K562 (cell line): ENCODE measurements around the gene BLTP3B. TPM values are rescaled to one million over a fixed set of nuclear protein-coding genes. Genes with fewer than 3 reads are reported as not detected.

Source experiments
- ATAC-seq: fragments of 200-7000 bp; cut with Tn5 transposase; 3 replicates; pipeline ENCODE4 v1.9.1; 2020; ENCODE audit warnings: moderate library complexity
- BruUV-seq: library from RNA; stranded (reverse); fragments of 400-500 nt; replicated peaks from 2 replicates; lab custom pipeline; 2021; lab: Mats Ljungman, UMichigan
- CTCF ChIA-PET: fragments of 300-600 bp; formaldehyde crosslinking; extraction: SDS; loops from one replicate; lab custom pipeline; 2021; ENCODE audit warnings: low intra/inter-chr PET ratio; lab: Yijun Ruan, JAX
- POLR2A ChIA-PET: fragments of 300-600, 350-650 bp; sonication (Branson Sonifier 250); formaldehyde crosslinking; extraction: SDS; loops from one replicate; lab custom pipeline; 2021; ENCODE audit warnings: antibody characterized with exemption, inconsistent platforms; lab: Yijun Ruan, JAX
- DNase-seq, 4 experiments: peaks; one replicate each; pipeline versions ENCODE4 v3.0.0 to v3.0.0-alpha.2; 2011 to 2018; ENCODE audit warnings: low spot score in 3 of 4, mixed read lengths in 3 of 4; ENCODE audit errors: extremely low read depth in 1 of 4
- FAIRE-seq: peaks from 2 replicates; lab custom pipeline; 2011; peaks lifted over from hg19 to GRCh38; lab: Jason Lieb, UNC
- H2AFZ ChIP-seq: 2 replicates; pipeline ENCODE4 v1.6.0; 2011; ENCODE audit warnings: low read depth, low read length, control low read depth, inconsistent platforms
- H3K27ac ChIP-seq: fragments of 200-600 bp; 3 replicates; pipeline ENCODE4 v1.8.0; 2011; ENCODE audit warnings: low read depth, mild to moderate bottlenecking, control low read depth, inconsistent platforms, low read length, moderate library complexity, mixed read lengths; ENCODE audit errors: extremely low read depth
- H3K27me3 ChIP-seq, 2 experiments: fragments of 300-600 bp in 1 of 2; 2 replicates in 1 of 2; 3 replicates in 1 of 2; pipeline versions ENCODE4 v1.6.0 to v1.8.0; 2011; ENCODE audit warnings: inconsistent platforms in 2 of 2, low read length in 2 of 2, mild to moderate bottlenecking in 1 of 2, mixed read lengths in 1 of 2, moderate library complexity in 1 of 2; ENCODE audit not compliant: control insufficient read depth in 2 of 2, insufficient read depth in 2 of 2
- H3K36me3 ChIP-seq: fragments of 300-600 bp; 3 replicates; pipeline ENCODE4 v1.8.0; 2011; ENCODE audit warnings: mild to moderate bottlenecking, low read length, inconsistent platforms; ENCODE audit not compliant: control insufficient read depth, insufficient read depth
- H3K4me1 ChIP-seq, 2 experiments: fragments of 200-600 bp in 1 of 2; replicated peaks in 1 of 2; 2 replicates in 1 of 2; 3 replicates in 1 of 2; pipeline versions ENCODE4 v1.5.1 to v1.8.0; 2011; ENCODE audit warnings: inconsistent platforms in 2 of 2, low read length in 2 of 2, mild to moderate bottlenecking in 1 of 2, mixed read lengths in 1 of 2, moderate library complexity in 1 of 2; ENCODE audit not compliant: control insufficient read depth in 2 of 2, insufficient read depth in 2 of 2
- H3K4me2 ChIP-seq: 2 replicates; pipeline ENCODE4 v1.6.1; 2011; ENCODE audit warnings: low read length, control low read depth, inconsistent platforms, mixed read lengths; ENCODE audit not compliant: insufficient read depth
- H3K4me3 ChIP-seq: fragments of 200-600 bp; sonication (generic), shearing (Covaris generic); 2 replicates; pipeline ENCODE4 v1.5.1; 2016; ENCODE audit warnings: control low read depth, inconsistent platforms
- H3K79me2 ChIP-seq: fragments of 200-600 bp; 3 replicates; pipeline ENCODE4 v1.8.0; 2011; ENCODE audit warnings: low read length, inconsistent platforms; ENCODE audit not compliant: control insufficient read depth, insufficient read depth
- H3K9ac ChIP-seq, 2 experiments: 2 replicates each; pipeline versions ENCODE4 v1.6.0 to v1.6.1; 2011; ENCODE audit warnings: low read depth in 2 of 2, low read length in 2 of 2, control low read depth in 1 of 2, inconsistent platforms in 1 of 2, mild to moderate bottlenecking in 1 of 2, mixed read lengths in 1 of 2; ENCODE audit not compliant: insufficient read depth in 1 of 2
- H3K9me1 ChIP-seq: one replicate; pipeline ENCODE4 v1.6.0; 2011; ENCODE audit warnings: inconsistent platforms, mild to moderate bottlenecking, low read length, moderate library complexity; ENCODE audit not compliant: control insufficient read depth, insufficient read depth
- H3K9me3 ChIP-seq: replicated peaks from 2 replicates; pipeline ENCODE4 v1.5.1; 2011; ENCODE audit warnings: low read depth, low read length, inconsistent platforms; ENCODE audit not compliant: control insufficient read depth, insufficient read depth
- H4K20me1 ChIP-seq: replicated peaks from 2 replicates; pipeline ENCODE4 v1.6.1; 2011; ENCODE audit warnings: low read length, inconsistent platforms, mixed read lengths; ENCODE audit not compliant: control insufficient read depth, insufficient read depth
- ARNT ChIP-seq, 2 experiments: fragments of 450-650 bp; IDR thresholded peaks; 2 replicates each; pipeline ENCODE4 v1.6.1; 2016; ENCODE audit warnings: mild to moderate bottlenecking in 1 of 2
- BRD4 ChIP-seq: fragments of 200-600 bp; sonication (generic); IDR thresholded peaks from 2 replicates; pipeline ENCODE4 v1.6.1; 2017; ENCODE audit warnings: inconsistent platforms
- DDX20 ChIP-seq: fragments of 450-650 bp; IDR thresholded peaks from 2 replicates; pipeline ENCODE4 v1.6.1; 2016; ENCODE audit warnings: missing genetic modification characterization, low read depth, mild to moderate bottlenecking, missing compliant biosample characterization, moderate library complexity
- JUN ChIP-seq, 2 experiments: sonication (generic) in 1 of 2; formaldehyde crosslinking in 1 of 2; IDR thresholded peaks; 2 replicates each; pipeline versions ENCODE4 v1.6.1 to v1.8.0; 2012 to 2022; ENCODE audit warnings: borderline replicate concordance in 2 of 2, mild to moderate bottlenecking in 2 of 2, improper control_type of control experiment in 1 of 2, low read depth in 1 of 2, low read length in 1 of 2, missing genetic modification reagents in 1 of 2
- KAT2B ChIP-seq: IDR thresholded peaks from one replicate; pipeline ENCODE4 v1.6.1; 2012; ENCODE audit warnings: low read depth, mild to moderate bottlenecking, control low read depth, inconsistent platforms, low read length, moderate library complexity
- RFX5 ChIP-seq: IDR thresholded peaks from 2 replicates; pipeline ENCODE4 v1.6.1; 2011; ENCODE audit warnings: low read depth, mild to moderate bottlenecking, improper control_type of control experiment, low read length
- SMARCA4 ChIP-seq: fragments of 450-650 bp; IDR thresholded peaks from 2 replicates; pipeline ENCODE4 v1.6.1; 2016
- SREBF1 ChIP-seq: fragments of 150-350 bp; IDR thresholded peaks from 2 replicates; pipeline ENCODE4 v1.6.1; 2014; ENCODE audit warnings: antibody characterized with exemption, low read depth, low read length, borderline replicate concordance
- TGIF2 ChIP-seq: sonication (generic); formaldehyde crosslinking; IDR thresholded peaks from 2 replicates; pipeline ENCODE4 v1.8.1; 2022; ENCODE audit warnings: mild to moderate bottlenecking, missing genetic modification reagents, moderate library complexity
- THAP12 ChIP-seq: fragments of 250-450 bp; sonication (Bioruptor Pico); IDR thresholded peaks from 2 replicates; pipeline ENCODE4 v1.9.0; 2021; ENCODE audit warnings: mild to moderate bottlenecking, inconsistent platforms
- TRIM28 ChIP-seq: fragments of 450-650 bp; IDR thresholded peaks from 2 replicates; pipeline ENCODE4 v1.6.1; 2017
- ZNF324 ChIP-seq: fragments of 250-450 bp; sonication (Bioruptor Pico); IDR thresholded peaks from 2 replicates; pipeline ENCODE4 v1.4.0; 2020; ENCODE audit warnings: mild to moderate bottlenecking
- WGBS: fragments of 100-300 bp; shearing (Covaris generic); methylation state at CpG from one replicate; pipeline ENCODE4 v1.1.6; 2016; ENCODE audit warnings: low coverage, mixed read lengths; ENCODE audit not compliant: insufficient coverage; ENCODE audit errors: missing lambda C conversion rate; 5-methylcytosine and 5-hydroxymethylcytosine counted together
- in situ Hi-C: fragments of 300-500 bp; cut with MboI; formaldehyde crosslinking; loops from 4 replicates; pipeline ENCODE4 v1.15.0; 2018; ENCODE audit warnings: inconsistent platforms, mixed read lengths
- intact Hi-C: fragments of 100-400 bp; cut with micrococcal nuclease; formaldehyde crosslinking; loops from 2 replicates; pipeline ENCODE4 v1.14.2; 2022
- polyA plus RNA-seq, 8 experiments: library from polyadenylated mRNA; depleted of rRNA in 4 of 8; stranded (reverse) in 5 of 8; unstranded in 3 of 8; fragments of >200 nt; fragmentation: Nextera tagmentation in 2 of 8; fragmentation: Illumina TruSeq in 1 of 8; extraction: Ambion mirVana in 2 of 8; extraction: Trizol in 1 of 8; gene quantifications; 2 replicates each; pipeline versions ENCODE4 v1.2.1 to v1.2.3, GENCODE V29; 2011 to 2014; ENCODE audit warnings: inconsistent platforms in 1 of 8, missing spikeins in 1 of 8
- total RNA-seq, 7 experiments: library from RNA; depleted of rRNA in 6 of 7; stranded (reverse); fragments of >200 nt in 6 of 7; fragmentation: Illumina TruSeq in 2 of 7; extraction: Trizol in 2 of 7; gene quantifications; 2 replicates each; pipeline versions ENCODE4 v1.2.1 to v1.2.3, GENCODE V29; 2011 to 2021; ENCODE audit warnings: low replicate concordance in 1 of 7
- TF ChIP-seq, protein P1 (sequence below), 2 experiments: IDR thresholded peaks; 2 replicates each; pipeline ENCODE4 v1.6.1; 2011; ENCODE audit warnings: borderline replicate concordance in 1 of 2, control low read depth in 1 of 2, low read depth in 1 of 2, low read length in 1 of 2, mild to moderate bottlenecking in 1 of 2, mixed read lengths in 1 of 2, moderate library complexity in 1 of 2; ENCODE audit not compliant: insufficient read depth in 1 of 2, insufficient read length in 1 of 2, poor library complexity in 1 of 2, severe bottlenecking in 1 of 2; ENCODE audit errors: extremely low read depth in 1 of 2
- TF ChIP-seq, protein P2 (sequence below): sonication (generic); formaldehyde crosslinking; IDR thresholded peaks from 2 replicates; pipeline ENCODE4 v1.8.0; 2022; ENCODE audit warnings: missing genetic modification reagents, mild to moderate bottlenecking, borderline replicate concordance

The BLTP3B gene
- total and polyA plus RNA-seq, 9 of the 15 experiments (the other 6 are each of a cell fraction or from before 2014, with no cell fraction given) = 3.9 to 27.4 (median 19.7) TPM

DNA sequence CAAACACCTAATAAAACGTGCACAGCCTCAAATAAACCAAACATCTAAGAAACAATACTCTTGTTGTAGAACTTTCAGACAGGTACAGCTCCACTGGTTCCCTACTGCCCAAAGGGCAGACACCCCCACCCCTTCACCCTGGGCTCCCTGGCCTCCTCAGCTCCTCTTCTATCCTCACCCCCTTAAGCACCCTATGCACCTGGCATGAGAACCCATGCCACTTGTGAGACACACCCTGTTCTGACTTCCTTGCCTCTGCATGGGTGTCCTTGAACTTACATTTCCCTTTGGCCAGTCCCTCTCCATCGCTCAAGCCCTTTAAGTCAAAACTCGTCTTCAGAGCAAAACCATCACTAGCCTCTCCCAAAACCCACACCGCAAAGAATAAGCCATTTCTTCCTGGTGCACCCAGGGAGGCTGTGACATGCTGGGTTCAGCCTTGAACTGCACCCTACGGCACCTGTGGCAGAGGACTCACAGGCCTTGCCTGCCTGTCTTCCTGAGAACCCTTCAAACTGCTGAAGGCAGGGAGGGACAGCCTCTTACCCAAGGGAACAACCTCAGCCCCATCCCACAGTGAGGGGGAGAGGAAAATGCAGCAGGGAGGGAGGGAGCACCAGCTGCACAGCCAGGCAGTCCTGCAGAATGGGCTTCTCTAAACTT lies 45.3 kb upstream of the BLTP3B start (continued):
- TF ChIP-seq BRD4 (no peak), SREBF1 (no peak), RFX5 (no peak), DDX20 (no peak), ZNF324 (CRISPR knock-in tag) (no peak), JUN (IDR thresholded peaks at IDR 0.05; ENCODE audit: borderline replicate concordance, low read depth, low read length) (no peak), JUN (CRISPR knock-in tag; IDR thresholded peaks at IDR 0.05; ENCODE audit: borderline replicate concordance) (no peak)
- TF ChIP-seq, all 486 proteins: peak for 0

- BruUV-seq = no TSS peak
- no peak for DNase-seq
- no peak for ATAC-seq
- in situ Hi-C loops (no loop called here), intact Hi-C loops (no loop called here)
- ChIA-PET CTCF (no interaction called here), POLR2A (no interaction called here)
- Histone ChIP-seq H3K36me3 (peaks cover 3% of the 10 kb centered on the region; the same call in 1 of the 3 replicates), H3K4me1 (no peaks in the 10 kb centered on the region; a peak in 1 of 5 replicates), H2AFZ (no peak overlapping the region), H3K9me1 (no peaks in the 10 kb centered on the region), H3K4me3 (no peak overlapping the region), H3K9ac (no peak overlapping the region), H3K27me3 (no peaks in the 10 kb centered on the region; a peak in 1 of 5 replicates), H4K20me1 (no peaks in the 10 kb centered on the region), H3K79me2 (no peaks in the 10 kb centered on the region), H3K4me2 (no peak overlapping the region), H3K9me3 (no peaks in the 10 kb centered on the region)
- no peak for FAIRE-seq
- 34% methylated on average over 5 of the region's 5 CpGs for WGBS
- TF ChIP-seq SMARCA4 (no peak), THAP12 (CRISPR knock-in tag) (no peak), TRIM28 (no peak), TGIF2 (CRISPR knock-in tag) (no peak), ARNT (IDR thresholded peaks at IDR 0.05) (no peak), KAT2B (no peak)
- TF ChIP-seq, protein P1, sequence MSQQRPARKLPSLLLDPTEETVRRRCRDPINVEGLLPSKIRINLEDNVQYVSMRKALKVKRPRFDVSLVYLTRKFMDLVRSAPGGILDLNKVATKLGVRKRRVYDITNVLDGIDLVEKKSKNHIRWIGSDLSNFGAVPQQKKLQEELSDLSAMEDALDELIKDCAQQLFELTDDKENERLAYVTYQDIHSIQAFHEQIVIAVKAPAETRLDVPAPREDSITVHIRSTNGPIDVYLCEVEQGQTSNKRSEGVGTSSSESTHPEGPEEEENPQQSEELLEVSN (IDR thresholded peaks at IDR 0.05; ENCODE audit: borderline replicate concordance in 1 of 2, extremely low read depth in 1 of 2, insufficient read depth in 1 of 2, insufficient read length in 1 of 2, low read depth in 1 of 2, low read length in 1 of 2, poor library complexity in 1 of 2, severe bottlenecking in 1 of 2) = no peak
- TF ChIP-seq, protein P2, sequence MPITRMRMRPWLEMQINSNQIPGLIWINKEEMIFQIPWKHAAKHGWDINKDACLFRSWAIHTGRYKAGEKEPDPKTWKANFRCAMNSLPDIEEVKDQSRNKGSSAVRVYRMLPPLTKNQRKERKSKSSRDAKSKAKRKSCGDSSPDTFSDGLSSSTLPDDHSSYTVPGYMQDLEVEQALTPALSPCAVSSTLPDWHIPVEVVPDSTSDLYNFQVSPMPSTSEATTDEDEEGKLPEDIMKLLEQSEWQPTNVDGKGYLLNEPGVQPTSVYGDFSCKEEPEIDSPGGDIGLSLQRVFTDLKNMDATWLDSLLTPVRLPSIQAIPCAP (CRISPR knock-in tag) = no peak
- TF ChIP-seq, all 486 proteins: peak for 0
- H3K27ac ChIP-seq = no peak overlapping the region
Observed at GRCh38 chr12:100187068-100187467, 44.4 kb upstream of the BLTP3B start.
